MCF 10A (cell line): ENCODE results near the gene TMEM135. TPM values are rescaled to one million over a fixed set of nuclear protein-coding genes. Genes with fewer than 3 reads are reported as not detected.

Source experiments
- BruUV-seq: library from RNA; stranded (reverse); fragments of 400-500 nt; replicated peaks from 2 replicates; lab custom pipeline; 2021; lab: Mats Ljungman, UMichigan
- CTCF ChIA-PET: fragments of 300-600 bp; sonication (Branson Sonifier 250); formaldehyde crosslinking; extraction: SDS; loops from one replicate; lab custom pipeline; 2021; ENCODE audit warnings: antibody characterized with exemption, inconsistent platforms; lab: Yijun Ruan, JAX
- POLR2A ChIA-PET: fragments of 300-600, 350-650 bp; sonication (Branson Sonifier 250); formaldehyde crosslinking; extraction: SDS; loops from one replicate; lab custom pipeline; 2020; ENCODE audit warnings: antibody characterized with exemption, inconsistent platforms; lab: Yijun Ruan, JAX
- DNase-seq: peaks from one replicate; pipeline ENCODE4 v3.0.0-alpha.2; 2018; ENCODE audit not compliant: unreplicated experiment
- H3K27ac Mint-ChIP-seq: one replicate; pipeline ENCODE4 v1.8.0; 2022; ENCODE audit warnings: mild to moderate bottlenecking, low read depth, mixed read lengths; ENCODE audit not compliant: unreplicated experiment
- H3K27me3 Mint-ChIP-seq: one replicate; pipeline ENCODE4 v1.8.0; 2022; ENCODE audit warnings: mixed read lengths; ENCODE audit not compliant: insufficient read depth, unreplicated experiment
- H3K36me3 Mint-ChIP-seq: one replicate; pipeline ENCODE4 v1.8.0; 2022; ENCODE audit warnings: mild to moderate bottlenecking, moderate library complexity, mixed read lengths; ENCODE audit not compliant: insufficient read depth, unreplicated experiment
- H3K4me1 Mint-ChIP-seq: one replicate; pipeline ENCODE4 v1.8.0; 2022; ENCODE audit warnings: mixed read lengths; ENCODE audit not compliant: insufficient read depth, unreplicated experiment
- H3K4me3 Mint-ChIP-seq: one replicate; pipeline ENCODE4 v1.8.0; 2022; ENCODE audit warnings: mild to moderate bottlenecking, moderate library complexity, mixed read lengths; ENCODE audit not compliant: unreplicated experiment
- H3K9me3 Mint-ChIP-seq: one replicate; pipeline ENCODE4 v1.8.0; 2022; ENCODE audit warnings: mixed read lengths; ENCODE audit not compliant: unreplicated experiment
- CTCF ChIP-seq: fragments of 200-600 bp; IDR thresholded peaks from one replicate; pipeline ENCODE4 v1.8.0; 2022; ENCODE audit warnings: antibody characterized with exemption, mild to moderate bottlenecking; ENCODE audit not compliant: unreplicated experiment
- intact Hi-C: fragments of 100-400 bp; cut with micrococcal nuclease; formaldehyde crosslinking; loops from 2 replicates; pipeline ENCODE4 v1.14.1; 2022
- total RNA-seq: library from RNA; stranded (reverse); gene quantifications from 2 replicates; pipeline ENCODE4 v1.2.3, GENCODE V29; 2022

TMEM135 gene
- total RNA-seq, 1 experiment from 2014 or later, result 10.7 TPM

GRCh38 chr11:86996953-86997570 lies 40.7 kb upstream of the TMEM135 start:
- no peak overlapping the region for H3K27ac Mint-ChIP-seq
- POLR2A ChIA-PET, result interaction anchor here (1.1 kb wide), 1 partner anchor 252 kb away, joined by 3 read pairs; no protein-coding TSS in a partner anchor

GRCh38 chr11:86999388-86999787 lies 38.3 kb upstream of the TMEM135 start:
- no TSS peak for BruUV-seq
- Mint-ChIP-seq H3K4me1 (no peaks in the 10 kb centered on the region), H3K9me3 (no peaks in the 10 kb centered on the region), H3K36me3 (no peaks in the 10 kb centered on the region), H3K27me3 (no peaks in the 10 kb centered on the region), H3K4me3 (no peak overlapping the region), H3K27ac (no peak overlapping the region)
- CTCF ChIA-PET, result interaction anchor here (0.5 to 1.1 kb wide), 3 partner anchors 13 to 25 kb away, joined by 3 read pairs; no protein-coding TSS in a partner anchor
- intact Hi-C loops, result no loop called here
- TF ChIP-seq CTCF, result no peak
- DNase-seq, result no peak
- POLR2A ChIA-PET, result interaction anchor here (0.8 to 1.3 kb wide), 2 partner anchors 9 to 16 kb away, joined by 3 to 4 read pairs; no protein-coding TSS in a partner anchor

More at GRCh38 chr11:86996953-86997570, 40.7 kb upstream of the TMEM135 start:
- H3K9me3 Mint-ChIP-seq, result no peaks in the 10 kb centered on the region
- no peak for DNase-seq
- CTCF ChIA-PET, result interaction anchor here (0.5 to 3.6 kb wide), 6 partner anchors 9 to 285 kb away, joined by 3 to 14 read pairs (median 5); no protein-coding TSS in a partner anchor
- intact Hi-C loops, result no loop called here
- H3K36me3 Mint-ChIP-seq, result no peaks in the 10 kb centered on the region
- BruUV-seq, result no TSS peak
- H3K4me3 Mint-ChIP-seq, result no peak overlapping the region
- no peaks in the 10 kb centered on the region for H3K27me3 Mint-ChIP-seq
- no peaks in the 10 kb centered on the region for H3K4me1 Mint-ChIP-seq
- no peak for TF ChIP-seq CTCF

GRCh38 chr11:86999859-87000753 lies 37.6 kb upstream of the TMEM135 start:
- DNase-seq, result no peak
- no TSS peak for BruUV-seq
- H3K36me3 Mint-ChIP-seq, result no peaks in the 10 kb centered on the region

More at GRCh38 chr11:86999859-87000753, 37.6 kb upstream of the TMEM135 start:
- Mint-ChIP-seq H3K9me3 (no peaks in the 10 kb centered on the region), H3K27ac (no peak overlapping the region), H3K27me3 (no peaks in the 10 kb centered on the region), H3K4me3 (no peak overlapping the region), H3K4me1 (no peaks in the 10 kb centered on the region)
- ChIA-PET POLR2A (interaction anchor here (0.7 to 1.3 kb wide), 4 partner anchors 8 to 36 kb away, joined by 3 to 4 read pairs (median 4); no protein-coding TSS in a partner anchor), CTCF (interaction anchor here (0.5 to 1.1 kb wide), 5 partner anchors 13 to 798 kb away, joined by 3 to 4 read pairs (median 3); partner anchors contain the start of gene TMEM135)
- intact Hi-C loops, result no loop called here
- TF ChIP-seq CTCF, result no peak
